ENCODE data around the gene SLC35E3. TPM values are rescaled to one million over a fixed set of nuclear protein-coding genes. Genes with fewer than 3 reads are reported as not detected.

Gene SLC35E3
- total RNA-seq, 3 donors from 2014 or later, result 5.8 to 12.1 (median 10.5) TPM

- Histone ChIP-seq H3K27me3 (no peaks in the 10 kb centered on the region), H3K9me3 (no peaks in the 10 kb centered on the region), H3K4me3 (no peak overlapping the region), H3K4me1 (no peaks in the 10 kb centered on the region), H3K27ac (no peak overlapping the region), H3K36me3 (no peaks in the 10 kb centered on the region)
- no peak for TF ChIP-seq POLR2A (IDR thresholded peaks at IDR 0.05)
- intact Hi-C loops (cut with DNase I; ENCODE audit: low total_unique reads), result no loop called here
- no peak for DNase-seq (ENCODE audit: low spot score in 2 of 2)
Observed at GRCh38 chr12:68768431-68768939, 22.5 kb downstream of the SLC35E3 start.

GRCh38 chr12:68769941-68770340 is 24.0 kb downstream of the SLC35E3 start:
- H3K4me3 ChIP-seq, result no peak overlapping the region
- no peaks in the 10 kb centered on the region for H3K36me3 ChIP-seq
- no peak for DNase-seq (ENCODE audit: low spot score in 2 of 2)
- H3K27me3 ChIP-seq, result no peaks in the 10 kb centered on the region
- H3K9me3 ChIP-seq, result no peaks in the 10 kb centered on the region
- H3K27ac ChIP-seq, result no peak overlapping the region
- H3K4me1 ChIP-seq, result no peaks in the 10 kb centered on the region
- intact Hi-C loops (cut with DNase I; ENCODE audit: low total_unique reads), result no loop called here
- TF ChIP-seq CTCF (IDR thresholded peaks at IDR 0.05) (no peak), POLR2A (IDR thresholded peaks at IDR 0.05) (no peak), POLR2AphosphoS5 (IDR thresholded peaks at IDR 0.05) (no peak)

GRCh38 chr12:68771223-68771925 is 25.4 kb downstream of the SLC35E3 start:
- Histone ChIP-seq H3K9me3 (no peaks in the 10 kb centered on the region), H3K27ac (no peak overlapping the region), H3K4me1 (no peaks in the 10 kb centered on the region), H3K36me3 (no peaks in the 10 kb centered on the region), H3K4me3 (no peak overlapping the region), H3K27me3 (no peaks in the 10 kb centered on the region)
- TF ChIP-seq CTCF (IDR thresholded peaks at IDR 0.05), result no peak
- no peak for TF ChIP-seq POLR2AphosphoS5 (IDR thresholded peaks at IDR 0.05)
- no peak for TF ChIP-seq POLR2A (IDR thresholded peaks at IDR 0.05)
- no peak for DNase-seq (ENCODE audit: low spot score in 2 of 2)
- intact Hi-C loops (cut with DNase I; ENCODE audit: low total_unique reads), result no loop called here

- intact Hi-C loops (cut with DNase I; ENCODE audit: low total_unique reads), result no loop called here
- H3K36me3 ChIP-seq, result no peaks in the 10 kb centered on the region
- no peaks in the 10 kb centered on the region for H3K9me3 ChIP-seq
- TF ChIP-seq CTCF (IDR thresholded peaks at IDR 0.05) (no peak), POLR2A (IDR thresholded peaks at IDR 0.05) (no peak), POLR2AphosphoS5 (IDR thresholded peaks at IDR 0.05) (no peak)
- H3K27me3 ChIP-seq, result no peaks in the 10 kb centered on the region
- no peaks in the 10 kb centered on the region for H3K4me1 ChIP-seq
- no peak overlapping the region for H3K4me3 ChIP-seq
- no peak for DNase-seq (ENCODE audit: low spot score in 2 of 2)
- H3K27ac ChIP-seq, result no peak overlapping the region
Observed at GRCh38 chr12:68772714-68773113, 26.7 kb downstream of the SLC35E3 start.

GRCh38 chr12:68773582-68773981 is 27.6 kb downstream of the SLC35E3 start:
- intact Hi-C loops (cut with DNase I; ENCODE audit: low total_unique reads), result no loop called here
- Histone ChIP-seq H3K9me3 (no peaks in the 10 kb centered on the region), H3K27me3 (no peaks in the 10 kb centered on the region), H3K27ac (no peak overlapping the region), H3K36me3 (no peaks in the 10 kb centered on the region), H3K4me3 (no peak overlapping the region), H3K4me1 (no peaks in the 10 kb centered on the region)
- no peak for DNase-seq (ENCODE audit: low spot score in 2 of 2)
- no peak for TF ChIP-seq POLR2A (IDR thresholded peaks at IDR 0.05)
- no peak for TF ChIP-seq POLR2AphosphoS5 (IDR thresholded peaks at IDR 0.05)
- TF ChIP-seq CTCF (IDR thresholded peaks at IDR 0.05), result no peak

All from breast epithelium (tissue), 4 donors.